RKO (cell line): ENCODE measurements around the gene PLSCR1.

Experiments used
- DNase-seq: peaks from one replicate; pipeline ENCODE4 v3.0.0-alpha.2; 2016; ENCODE audit warnings: low spot score

Gene PLSCR1

GRCh38 chr3:146473726-146474125 lies 70.7 kb downstream of the PLSCR1 start:
- DNase-seq = no peak

- no peak for DNase-seq
Measured at GRCh38 chr3:146472611-146473010, 71.8 kb downstream of the PLSCR1 start.

- no peak for DNase-seq
Measured at GRCh38 chr3:146471012-146471411, 73.4 kb downstream of the PLSCR1 start.

- no peak for DNase-seq
Measured at GRCh38 chr3:146470425-146470990, 73.9 kb downstream of the PLSCR1 start.

- DNase-seq = no peak
Measured at GRCh38 chr3:146469150-146470017, 75.0 kb downstream of the PLSCR1 start, which contains the start of gene PLSCR2. PLSCR2 (minus strand) TSS chr3:146469561; CDS start chr3:146459904, 9,657 bp downstream.

GRCh38 chr3:146468671-146469149 lies 75.7 kb downstream of the PLSCR1 start:
- DNase-seq = no peak

- DNase-seq = no peak
Measured at GRCh38 chr3:146468234-146468633, 76.2 kb downstream of the PLSCR1 start.

GRCh38 chr3:146466604-146467003 lies 77.8 kb downstream of the PLSCR1 start:
- no peak for DNase-seq

- no peak for DNase-seq
Measured at GRCh38 chr3:146465693-146466465, 78.5 kb downstream of the PLSCR1 start.
